Chondrocyte (in vitro differentiated cells): ENCODE measurements around the gene PAPSS1. TPM values are rescaled to one million over a fixed set of nuclear protein-coding genes. Genes with fewer than 3 reads are reported as not detected.

Source experiments
- DNase-seq: peaks from one replicate; pipeline ENCODE4 v3.0.0; 2021; ENCODE audit warnings: mixed read lengths, low spot score
- H3K27ac Mint-ChIP-seq: one replicate; pipeline ENCODE4 v1.8.0; 2021; ENCODE audit warnings: mild to moderate bottlenecking, moderate library complexity, mixed read lengths; ENCODE audit not compliant: unreplicated experiment
- H3K27me3 Mint-ChIP-seq: 2 replicates; pipeline ENCODE4 v1.8.0; 2021; ENCODE audit warnings: low read depth, mixed read lengths
- H3K36me3 Mint-ChIP-seq: 2 replicates; pipeline ENCODE4 v1.8.0; 2021; ENCODE audit warnings: low read depth, mixed read lengths
- H3K4me1 Mint-ChIP-seq: 2 replicates; pipeline ENCODE4 v1.8.0; 2021; ENCODE audit warnings: low read depth, mild to moderate bottlenecking, mixed read lengths
- H3K4me3 Mint-ChIP-seq: one replicate; pipeline ENCODE4 v1.8.0; 2021; ENCODE audit warnings: mild to moderate bottlenecking, moderate library complexity, mixed read lengths; ENCODE audit not compliant: unreplicated experiment
- H3K9me3 Mint-ChIP-seq: 2 replicates; pipeline ENCODE4 v1.8.0; 2021; ENCODE audit warnings: low read depth, mixed read lengths
- CTCF ChIP-seq: fragments of 200-600 bp; sonication (generic); IDR thresholded peaks from 2 replicates; pipeline ENCODE4 v1.5.0; 2021; ENCODE audit warnings: antibody characterized with exemption, mild to moderate bottlenecking, moderate library complexity
- total RNA-seq: library from RNA; stranded (reverse); gene quantifications from 3 replicates; pipeline ENCODE4 v1.2.1, GENCODE V29; 2021

PAPSS1 gene
- total RNA-seq, 1 donor from 2014 or later, result 105 TPM

- Mint-ChIP-seq H3K27me3 (no peaks in the 10 kb centered on the region), H3K9me3 (no peaks in the 10 kb centered on the region), H3K36me3 (no peaks in the 10 kb centered on the region), H3K4me3 (no peak overlapping the region), H3K4me1 (peaks cover 49% of the 10 kb centered on the region), H3K27ac (no peak overlapping the region)
- no peak for TF ChIP-seq CTCF
- DNase-seq, result no peak
Observed at GRCh38 chr4:107575243-107575642, 144.8 kb downstream of the PAPSS1 start.

GRCh38 chr4:107572281-107572680 is 147.8 kb downstream of the PAPSS1 start:
- Mint-ChIP-seq H3K27ac (peak overlapping the region; percentile 17), H3K4me3 (no peak overlapping the region), H3K4me1 (peaks cover 32% of the 10 kb centered on the region), H3K36me3 (peaks cover 13% of the 10 kb centered on the region), H3K27me3 (no peaks in the 10 kb centered on the region), H3K9me3 (peaks cover 14% of the 10 kb centered on the region)
- DNase-seq, result no peak
- TF ChIP-seq CTCF, result no peak

GRCh38 chr4:107570952-107571351 is 149.1 kb downstream of the PAPSS1 start:
- H3K27me3 Mint-ChIP-seq, result no peaks in the 10 kb centered on the region

GRCh38 chr4:107564326-107564725 is 155.7 kb downstream of the PAPSS1 start:
- peaks cover 20% of the 10 kb centered on the region for H3K4me1 Mint-ChIP-seq
- no peaks in the 10 kb centered on the region for H3K27me3 Mint-ChIP-seq
- peaks cover 27% of the 10 kb centered on the region for H3K36me3 Mint-ChIP-seq
- no peak for DNase-seq
- TF ChIP-seq CTCF, result no peak
- no peak overlapping the region for H3K27ac Mint-ChIP-seq
- peaks cover 45% of the 10 kb centered on the region for H3K9me3 Mint-ChIP-seq
- no peak overlapping the region for H3K4me3 Mint-ChIP-seq

More at GRCh38 chr4:107570952-107571351, 149.1 kb downstream of the PAPSS1 start:
- peaks cover 30% of the 10 kb centered on the region for H3K4me1 Mint-ChIP-seq
- peak overlapping the region; percentile 4 for H3K27ac Mint-ChIP-seq
- TF ChIP-seq CTCF, result no peak
- H3K36me3 Mint-ChIP-seq, result peaks cover 18% of the 10 kb centered on the region
- H3K4me3 Mint-ChIP-seq, result no peak overlapping the region
- DNase-seq, result no peak
- H3K9me3 Mint-ChIP-seq, result peaks cover 22% of the 10 kb centered on the region

Other genes starting within 250 kb of the PAPSS1 start
- gene SGMS2, start 104.7 kb upstream of the PAPSS1 start, total RNA-seq, result 49.7 to 71.5 TPM (median 65.5 TPM) in 3 replicates
- 14.0 to 16.9 TPM (median 16.4 TPM) in 3 replicates for gene CYP2U1, start 211.3 kb upstream of the PAPSS1 start, total RNA-seq